Breast epithelium (tissue), 3 donors: ENCODE results near the gene LIME1.

Experiments
- POLR2A ChIP-seq: fragments of 450-650 bp; IDR thresholded peaks from one replicate; pipeline ENCODE4 v1.6.1; 2016; ENCODE audit warnings: antibody characterized with exemption, mild to moderate bottlenecking, moderate library complexity
- POLR2AphosphoS5 ChIP-seq, 3 donors: sonication (generic); formaldehyde crosslinking; IDR thresholded peaks; one replicate each; pipeline ENCODE4 v1.6.1; 2017; ENCODE audit warnings: antibody characterized with exemption in 3 of 3
- TF ChIP-seq, protein P1 (sequence below), 3 donors: fragments of 450-650 bp; IDR thresholded peaks; one replicate each; pipeline ENCODE4 v1.5.1; 2016 to 2017; ENCODE audit warnings: antibody characterized with exemption in 3 of 3, mild to moderate bottlenecking in 3 of 3, moderate library complexity in 3 of 3

DNA sequence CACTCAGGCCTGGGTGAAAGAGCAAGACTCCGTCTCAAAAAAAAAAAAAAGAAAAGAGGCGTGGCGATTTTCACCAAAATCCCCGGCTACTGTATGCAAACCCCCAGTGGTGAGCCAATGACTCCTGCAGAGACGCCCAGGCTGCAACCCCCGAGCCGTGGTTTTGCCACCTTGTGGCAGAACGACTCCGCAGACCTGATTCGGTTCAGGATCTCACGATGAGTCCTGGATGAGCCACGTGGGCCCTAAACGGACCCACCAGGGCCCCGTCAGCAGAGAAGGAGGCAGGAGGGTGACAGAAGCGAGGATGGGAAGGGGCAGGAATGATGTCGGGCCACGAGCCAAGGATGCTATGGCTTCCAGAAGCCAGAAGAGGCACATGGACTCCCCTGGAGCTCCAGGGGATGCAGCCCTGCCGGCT, 45.6 kb downstream of the LIME1 start:
- TF ChIP-seq, protein P1, sequence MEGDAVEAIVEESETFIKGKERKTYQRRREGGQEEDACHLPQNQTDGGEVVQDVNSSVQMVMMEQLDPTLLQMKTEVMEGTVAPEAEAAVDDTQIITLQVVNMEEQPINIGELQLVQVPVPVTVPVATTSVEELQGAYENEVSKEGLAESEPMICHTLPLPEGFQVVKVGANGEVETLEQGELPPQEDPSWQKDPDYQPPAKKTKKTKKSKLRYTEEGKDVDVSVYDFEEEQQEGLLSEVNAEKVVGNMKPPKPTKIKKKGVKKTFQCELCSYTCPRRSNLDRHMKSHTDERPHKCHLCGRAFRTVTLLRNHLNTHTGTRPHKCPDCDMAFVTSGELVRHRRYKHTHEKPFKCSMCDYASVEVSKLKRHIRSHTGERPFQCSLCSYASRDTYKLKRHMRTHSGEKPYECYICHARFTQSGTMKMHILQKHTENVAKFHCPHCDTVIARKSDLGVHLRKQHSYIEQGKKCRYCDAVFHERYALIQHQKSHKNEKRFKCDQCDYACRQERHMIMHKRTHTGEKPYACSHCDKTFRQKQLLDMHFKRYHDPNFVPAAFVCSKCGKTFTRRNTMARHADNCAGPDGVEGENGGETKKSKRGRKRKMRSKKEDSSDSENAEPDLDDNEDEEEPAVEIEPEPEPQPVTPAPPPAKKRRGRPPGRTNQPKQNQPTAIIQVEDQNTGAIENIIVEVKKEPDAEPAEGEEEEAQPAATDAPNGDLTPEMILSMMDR (IDR thresholded peaks at IDR 0.05): no peak
- TF ChIP-seq POLR2A: no peak
- no peak for TF ChIP-seq POLR2AphosphoS5 (IDR thresholded peaks at IDR 0.05)
